Measurements from ENCODE around the gene KCNH4. TPM values are rescaled to one million over a fixed set of nuclear protein-coding genes. Genes with fewer than 3 reads are reported as not detected.

The KCNH4 gene
- total and polyA plus RNA-seq, 2 of the 13 experiments (the other 11 are each of a cell fraction or from before 2014, with no cell fraction given) = 0.01 to 0.09 TPM

- peak; percentile 87 for TF ChIP-seq ATF7-NPFF (CRISPR knock-in tag; IDR thresholded peaks at IDR 0.05; ENCODE audit: low read depth)
- no peak for TF ChIP-seq ZNF17 (CRISPR knock-in tag; IDR thresholded peaks at IDR 0.05)
- peak; percentile 48 for TF ChIP-seq ZNF629 (CRISPR knock-in tag; conservative IDR thresholded peaks at IDR 0.05)
- peak; percentile 99 for TF ChIP-seq WIZ (CRISPR knock-in tag; IDR thresholded peaks at IDR 0.05)
- peak; percentile 88 for TF ChIP-seq ZBTB10 (CRISPR knock-in tag; IDR thresholded peaks at IDR 0.05; ENCODE audit: borderline replicate concordance)
- no peak for TF ChIP-seq ZBTB37 (CRISPR knock-in tag; IDR thresholded peaks at IDR 0.05)
- TF ChIP-seq ZFX (CRISPR knock-in tag; IDR thresholded peaks at IDR 0.05; ENCODE audit: low read depth) = 0 out of 2 replicates have a peak, but pooled peaks have one; percentile 20
- no peak for TF ChIP-seq ZNF770 (CRISPR knock-in tag; IDR thresholded peaks at IDR 0.05)
- peak; percentile 58; the same call in 1 of the 2 replicates for TF ChIP-seq GATAD2A (CRISPR knock-in tag; IDR thresholded peaks at IDR 0.05)
- TF ChIP-seq HOXA5 (CRISPR knock-in tag; IDR thresholded peaks at IDR 0.05) = peak; percentile 98
- 0 out of 2 replicates have a peak, but pooled peaks have one; percentile 75 for TF ChIP-seq ZNF639 (CRISPR knock-in tag; conservative IDR thresholded peaks at IDR 0.05)
- no peak for TF ChIP-seq HNRNPH1 (optimal IDR thresholded peaks at IDR 0.05; ENCODE audit: low read depth, low read length)
- TF ChIP-seq HMGXB4 (CRISPR knock-in tag; IDR thresholded peaks at IDR 0.05; ENCODE audit: borderline replicate concordance in 1 of 2, low read depth in 1 of 2) = peak in 1 of 2 experiments; percentile 64; a peak in 1 of 4 replicates
- peak; percentile 92; the same call in 1 of the 2 replicates for TF ChIP-seq ZNF264 (CRISPR knock-in tag; IDR thresholded peaks at IDR 0.05)
Observed at GRCh38 chr17:42179911-42180410, 981 bp downstream of the KCNH4 start (continued).

All from HepG2 (cell line).